Keratinocyte (primary cell): ENCODE measurements around the gene PRR7. TPM values are rescaled to one million over a fixed set of nuclear protein-coding genes. Genes with fewer than 3 reads are reported as not detected.

Experiments used
- DNase-seq: peaks from one replicate; pipeline ENCODE4 v3.0.0-alpha.2; 2011; ENCODE audit warnings: low read depth, missing footprints, low spot score
- FAIRE-seq: peaks from 2 replicates; lab custom pipeline; 2011; peaks lifted over from hg19 to GRCh38; lab: Jason Lieb, UNC
- H2AFZ ChIP-seq: 2 replicates; pipeline ENCODE4 v1.6.0; 2012; ENCODE audit warnings: low read length, control low read depth, inconsistent platforms; ENCODE audit not compliant: control insufficient read depth
- H3K27ac ChIP-seq: 2 replicates; pipeline ENCODE4 v1.5.1; 2011; ENCODE audit warnings: low read length; ENCODE audit not compliant: control insufficient read depth, insufficient read depth
- H3K27me3 ChIP-seq: 3 replicates; pipeline ENCODE4 v1.6.0; 2011; ENCODE audit warnings: low read length; ENCODE audit not compliant: control insufficient read depth, insufficient read depth; ENCODE audit errors: extremely low read depth
- H3K36me3 ChIP-seq, 2 experiments: 2 replicates in 1 of 2; 3 replicates in 1 of 2; pipeline ENCODE4 v1.5.1; 2011; ENCODE audit warnings: low read length in 2 of 2, mild to moderate bottlenecking in 1 of 2; ENCODE audit not compliant: control insufficient read depth in 2 of 2, insufficient read depth in 2 of 2; ENCODE audit errors: extremely low read depth in 1 of 2
- H3K4me1 ChIP-seq: 3 replicates; pipeline ENCODE4 v1.5.1; 2011; ENCODE audit warnings: low read length; ENCODE audit not compliant: control insufficient read depth, insufficient read depth; ENCODE audit errors: extremely low read depth
- H3K4me2 ChIP-seq: 3 replicates; pipeline ENCODE4 v1.6.0; 2011; ENCODE audit warnings: low read depth, low read length; ENCODE audit not compliant: control insufficient read depth, insufficient read depth; ENCODE audit errors: extremely low read depth
- H3K4me3 ChIP-seq, 3 experiments: fragments of 200-600 bp in 1 of 3; sonication (generic) in 1 of 3; 2 replicates in 2 of 3; 3 replicates in 1 of 3; pipeline ENCODE4 v1.5.1; 2011 to 2016; ENCODE audit warnings: low read length in 3 of 3, mild to moderate bottlenecking in 3 of 3, control low read depth in 2 of 3, inconsistent platforms in 1 of 3, low read depth in 1 of 3, mixed read lengths in 1 of 3, mixed run types in 1 of 3, moderate library complexity in 1 of 3; ENCODE audit not compliant: control insufficient read depth in 2 of 3, insufficient read depth in 2 of 3; ENCODE audit errors: extremely low read depth in 1 of 3
- H3K79me2 ChIP-seq: 2 replicates; pipeline ENCODE4 v1.6.0; 2012; ENCODE audit warnings: low read length; ENCODE audit not compliant: control insufficient read depth, insufficient read depth
- H3K9ac ChIP-seq: 3 replicates; pipeline ENCODE4 v1.6.0; 2011; ENCODE audit warnings: low read length; ENCODE audit not compliant: control insufficient read depth, insufficient read depth; ENCODE audit errors: extremely low read depth
- H3K9me1 ChIP-seq: 3 replicates; pipeline ENCODE4 v1.6.0; 2011; ENCODE audit warnings: low read length; ENCODE audit not compliant: control insufficient read depth, insufficient read depth; ENCODE audit errors: extremely low read depth
- H3K9me3 ChIP-seq: 2 replicates; pipeline ENCODE4 v1.5.1; 2012; ENCODE audit warnings: low read depth, low read length; ENCODE audit not compliant: control insufficient read depth
- H4K20me1 ChIP-seq: 3 replicates; pipeline ENCODE4 v1.6.0; 2011; ENCODE audit warnings: low read length; ENCODE audit not compliant: control insufficient read depth, insufficient read depth; ENCODE audit errors: extremely low read depth
- EZH2 ChIP-seq: IDR thresholded peaks from one replicate; pipeline ENCODE4 v1.6.1; 2012; ENCODE audit warnings: inconsistent platforms, mild to moderate bottlenecking, low read length, moderate library complexity
- dilution Hi-C: fragments of 300-500 bp; cut with MboI; formaldehyde crosslinking; loops from one replicate; pipeline ENCODE4 v1.7.0; 2020; ENCODE audit warnings: low sequenced_read_pairs; ENCODE audit not compliant: extremely low pct_ligation_motif_present
- polyA plus RNA-seq, 5 experiments: library from polyadenylated mRNA; depleted of rRNA in 3 of 5; stranded (reverse) in 3 of 5; stranded (forward) in 1 of 5; unstranded in 1 of 5; fragments of >200 nt; gene quantifications; 1 replicate in 1 of 5; 2 replicates in 3 of 5; 3 replicates in 1 of 5; pipeline versions ENCODE4 v1.2.1 to v1.2.3, GENCODE V29; 2011 to 2012; ENCODE audit warnings: missing spikeins in 2 of 5, low read depth in 1 of 5, low replicate concordance in 1 of 5
- TF ChIP-seq, protein P1 (sequence below), 3 experiments: IDR thresholded peaks in 1 of 3; conservative IDR thresholded peaks in 1 of 3; optimal IDR thresholded peaks in 1 of 3; 2 replicates in 2 of 3; 3 replicates in 1 of 3; pipeline versions ENCODE3 to v1.5.1; 2011; ENCODE audit warnings: low read length in 3 of 3, mild to moderate bottlenecking in 3 of 3, moderate library complexity in 2 of 3, control low read depth in 1 of 3, inconsistent platforms in 1 of 3; ENCODE audit not compliant: insufficient read depth in 2 of 3; ENCODE audit errors: extremely low read depth in 1 of 3

The PRR7 gene
- polyA plus RNA-seq, 1 donor (not counting 4 experiments of a cell fraction or from before 2014, with no cell fraction given): 1.1 TPM

DNA sequence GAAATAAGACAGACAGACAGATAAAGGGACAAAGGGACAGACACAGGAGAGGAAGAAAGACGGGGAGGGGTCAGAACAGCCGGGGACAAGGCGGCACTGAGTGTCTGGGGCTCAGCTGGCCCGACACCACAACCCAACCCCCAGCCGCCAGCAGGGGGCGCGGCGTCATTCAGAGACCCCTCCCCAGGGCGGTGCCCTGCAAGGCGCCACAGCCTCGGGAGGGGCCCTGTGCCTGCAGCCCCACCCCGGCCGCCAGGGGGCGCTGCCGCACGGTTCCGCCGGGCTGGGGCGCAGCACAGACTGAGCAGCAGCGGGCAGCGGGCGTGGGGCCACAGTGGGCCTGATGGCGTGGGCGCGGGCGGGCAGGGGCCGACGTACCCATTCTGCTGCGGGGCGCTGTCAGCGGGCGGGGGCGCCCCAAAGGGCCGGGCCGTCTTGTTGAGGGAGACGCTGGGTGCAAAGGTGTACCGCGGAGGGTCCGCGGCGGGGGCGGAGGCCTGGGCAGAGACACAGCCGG, 44.9 kb downstream of the PRR7 start:
- Histone ChIP-seq H4K20me1 (peaks cover 7% of the 10 kb centered on the region), H3K4me2 (no peak overlapping the region), H3K4me3 (no peak overlapping the region), H3K79me2 (peaks cover 27% of the 10 kb centered on the region), H3K36me3 (peaks cover 33 to 45% of the 10 kb centered on the region in 2 experiments), H3K4me1 (peaks cover 32% of the 10 kb centered on the region), H3K9ac (no peak overlapping the region), H3K9me3 (no peaks in the 10 kb centered on the region), H2AFZ (no peak overlapping the region), H3K9me1 (peaks cover 4% of the 10 kb centered on the region), H3K27me3 (no peaks in the 10 kb centered on the region), H3K27ac (no peak overlapping the region)
- no peak for DNase-seq
- no peak for FAIRE-seq
- dilution Hi-C loops: no loop called here
- TF ChIP-seq EZH2: no peak
- TF ChIP-seq, protein P1, sequence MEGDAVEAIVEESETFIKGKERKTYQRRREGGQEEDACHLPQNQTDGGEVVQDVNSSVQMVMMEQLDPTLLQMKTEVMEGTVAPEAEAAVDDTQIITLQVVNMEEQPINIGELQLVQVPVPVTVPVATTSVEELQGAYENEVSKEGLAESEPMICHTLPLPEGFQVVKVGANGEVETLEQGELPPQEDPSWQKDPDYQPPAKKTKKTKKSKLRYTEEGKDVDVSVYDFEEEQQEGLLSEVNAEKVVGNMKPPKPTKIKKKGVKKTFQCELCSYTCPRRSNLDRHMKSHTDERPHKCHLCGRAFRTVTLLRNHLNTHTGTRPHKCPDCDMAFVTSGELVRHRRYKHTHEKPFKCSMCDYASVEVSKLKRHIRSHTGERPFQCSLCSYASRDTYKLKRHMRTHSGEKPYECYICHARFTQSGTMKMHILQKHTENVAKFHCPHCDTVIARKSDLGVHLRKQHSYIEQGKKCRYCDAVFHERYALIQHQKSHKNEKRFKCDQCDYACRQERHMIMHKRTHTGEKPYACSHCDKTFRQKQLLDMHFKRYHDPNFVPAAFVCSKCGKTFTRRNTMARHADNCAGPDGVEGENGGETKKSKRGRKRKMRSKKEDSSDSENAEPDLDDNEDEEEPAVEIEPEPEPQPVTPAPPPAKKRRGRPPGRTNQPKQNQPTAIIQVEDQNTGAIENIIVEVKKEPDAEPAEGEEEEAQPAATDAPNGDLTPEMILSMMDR (optimal IDR thresholded peaks at IDR 0.05 in 1 of 3, IDR thresholded peaks at IDR 0.05 in 1 of 3, conservative IDR thresholded peaks at IDR 0.05 in 1 of 3; ENCODE audit: extremely low read depth in 1 of 3, insufficient read depth in 2 of 3, low read length in 3 of 3): peak in 2 of 3 experiments; percentile 54 to 67

DNA sequence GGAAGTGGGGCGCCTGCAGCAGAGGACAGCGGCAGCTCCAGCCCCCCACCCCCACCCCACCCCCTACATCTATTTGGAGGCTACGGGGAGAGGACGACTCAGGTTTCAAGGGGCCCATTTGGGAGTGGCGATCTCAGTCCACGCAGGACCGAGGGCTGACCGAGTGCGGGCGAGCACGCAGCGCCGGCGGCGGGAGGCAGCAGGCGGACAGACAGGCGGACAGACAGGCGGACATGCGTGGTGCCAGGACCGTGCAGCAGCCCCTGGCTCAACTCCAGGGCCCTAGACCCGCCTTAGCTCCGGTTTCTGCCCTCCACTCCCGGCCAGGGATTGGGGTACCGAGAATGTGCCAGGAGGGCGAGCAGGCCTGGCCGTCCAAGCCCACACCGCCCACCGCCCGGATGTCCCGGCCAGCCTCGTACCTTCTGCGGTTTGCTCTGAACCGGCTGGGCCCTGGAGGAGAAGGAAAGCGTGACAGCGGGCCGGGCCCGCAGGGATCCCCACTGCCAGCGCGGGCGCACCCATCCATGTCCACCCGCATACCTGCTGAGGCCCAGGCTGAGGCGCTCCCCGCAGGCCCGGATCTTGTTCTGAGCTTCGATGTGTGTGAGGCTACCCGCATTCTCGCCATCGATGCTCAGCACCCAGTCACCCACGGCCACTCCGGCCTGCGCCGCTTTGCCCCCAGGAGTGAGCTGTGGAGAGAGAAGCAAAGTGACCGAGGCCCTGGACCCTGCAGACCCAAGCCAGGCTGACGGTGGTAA, 45.6 kb downstream of the PRR7 start:
- dilution Hi-C loops: no loop called here
- Histone ChIP-seq H3K36me3 (peaks cover 32 to 44% of the 10 kb centered on the region in 2 experiments), H3K4me3 (no peak overlapping the region)

More for the DNA sequence above, 45.6 kb downstream of the PRR7 start:
- Histone ChIP-seq H3K4me1 (peaks cover 32% of the 10 kb centered on the region), H3K9me3 (no peaks in the 10 kb centered on the region), H4K20me1 (peaks cover 7% of the 10 kb centered on the region), H3K27ac (no peak overlapping the region), H3K27me3 (no peaks in the 10 kb centered on the region), H3K9me1 (peaks cover 4% of the 10 kb centered on the region), H3K79me2 (peaks cover 29% of the 10 kb centered on the region), H2AFZ (no peak overlapping the region), H3K4me2 (no peak overlapping the region), H3K9ac (no peak overlapping the region)
- TF ChIP-seq, protein P1 (optimal IDR thresholded peaks at IDR 0.05 in 1 of 3, IDR thresholded peaks at IDR 0.05 in 1 of 3, conservative IDR thresholded peaks at IDR 0.05 in 1 of 3; ENCODE audit: extremely low read depth in 1 of 3, insufficient read depth in 2 of 3, low read length in 3 of 3): no peak
- no peak for TF ChIP-seq EZH2
- DNase-seq: no peak
- FAIRE-seq: no peak
